NT2/D1 (cell line): ENCODE measurements around the gene CLEC16A.

ENCODE experiments used
- DNase-seq: peaks from one replicate; pipeline ENCODE4 v3.0.0-alpha.2; 2011; ENCODE audit warnings: low read depth, low spot score
- H3K27me3 ChIP-seq: 2 replicates; pipeline ENCODE4 v1.6.0; 2011; ENCODE audit warnings: mild to moderate bottlenecking; ENCODE audit not compliant: insufficient read length, insufficient read depth
- H3K36me3 ChIP-seq: 2 replicates; pipeline ENCODE4 v1.6.1; 2011; ENCODE audit warnings: mild to moderate bottlenecking, low read length, mixed read lengths; ENCODE audit not compliant: insufficient read depth, insufficient read length
- H3K4me1 ChIP-seq: 2 replicates; pipeline ENCODE4 v1.5.1; 2011; ENCODE audit not compliant: insufficient read depth, insufficient read length
- H3K4me3 ChIP-seq: 2 replicates; pipeline ENCODE4 v1.5.1; 2011; ENCODE audit warnings: low read depth; ENCODE audit not compliant: insufficient read length
- H3K9ac ChIP-seq: 2 replicates; pipeline ENCODE4 v1.6.0; 2011; ENCODE audit warnings: low read depth; ENCODE audit not compliant: insufficient read length
- H3K9me3 ChIP-seq: 2 replicates; pipeline ENCODE4 v1.5.1; 2011; ENCODE audit warnings: mild to moderate bottlenecking, low read length; ENCODE audit not compliant: insufficient read depth
- SUZ12 ChIP-seq: IDR thresholded peaks from 2 replicates; pipeline ENCODE4 v1.6.1; 2011; ENCODE audit not compliant: insufficient read length, insufficient read depth; ENCODE audit errors: extremely low read depth
- YY1 ChIP-seq: IDR thresholded peaks from 2 replicates; pipeline ENCODE4 v1.6.1; 2011; ENCODE audit not compliant: insufficient read length, insufficient read depth
- ZNF274 ChIP-seq: IDR thresholded peaks from 2 replicates; pipeline ENCODE4 v1.6.1; 2011; ENCODE audit warnings: mild to moderate bottlenecking, low read depth, low read length

CLEC16A gene

GRCh38 chr16:11196286-11196828 lies 252.0 kb downstream of the CLEC16A start:
- Histone ChIP-seq H3K9ac (no peak overlapping the region), H3K27me3 (no peaks in the 10 kb centered on the region), H3K4me3 (no peak overlapping the region), H3K4me1 (peaks cover 17% of the 10 kb centered on the region), H3K36me3 (no peaks in the 10 kb centered on the region), H3K9me3 (peaks cover 9% of the 10 kb centered on the region; the same call in 1 of the 2 replicates)
- no peak for DNase-seq
- TF ChIP-seq SUZ12 (no peak), ZNF274 (no peak), YY1 (no peak)

DNA sequence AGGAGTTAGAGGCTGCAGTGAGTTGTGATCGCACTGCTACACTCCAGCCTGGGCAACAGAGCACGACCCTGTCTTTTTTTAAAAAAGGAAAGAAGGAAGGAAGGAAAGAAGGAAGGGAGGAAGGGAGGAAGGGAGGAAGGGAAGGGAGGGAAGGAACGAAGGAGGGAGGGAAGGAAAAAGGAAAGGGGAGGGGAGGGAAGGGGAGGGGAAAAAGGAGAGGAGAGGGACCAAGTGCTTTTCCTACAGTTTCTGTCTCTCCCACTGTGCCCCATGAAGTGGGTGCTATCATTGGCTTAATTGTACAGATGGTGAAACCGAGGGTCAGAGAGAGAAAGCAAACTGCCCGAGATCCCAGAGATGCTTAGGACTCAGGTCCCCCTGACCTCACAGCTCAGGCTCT lies 254.0 kb downstream of the CLEC16A start:
- Histone ChIP-seq H3K4me3 (no peak overlapping the region), H3K4me1 (peaks cover 22% of the 10 kb centered on the region), H3K9ac (no peak overlapping the region), H3K9me3 (no peaks in the 10 kb centered on the region), H3K27me3 (no peaks in the 10 kb centered on the region), H3K36me3 (no peaks in the 10 kb centered on the region)
- TF ChIP-seq SUZ12, result no peak
- no peak for TF ChIP-seq YY1
- no peak for TF ChIP-seq ZNF274
- no peak for DNase-seq

- no peak overlapping the region for H3K4me3 ChIP-seq
- no peaks in the 10 kb centered on the region for H3K36me3 ChIP-seq
- no peak for TF ChIP-seq SUZ12
- no peak for TF ChIP-seq ZNF274
- TF ChIP-seq YY1, result no peak
- no peak overlapping the region for H3K9ac ChIP-seq
- DNase-seq, result no peak
- no peaks in the 10 kb centered on the region for H3K9me3 ChIP-seq
- H3K27me3 ChIP-seq, result no peaks in the 10 kb centered on the region
- peaks cover 22% of the 10 kb centered on the region for H3K4me1 ChIP-seq
Observed at GRCh38 chr16:11198828-11199227, 254.5 kb downstream of the CLEC16A start.

DNA sequence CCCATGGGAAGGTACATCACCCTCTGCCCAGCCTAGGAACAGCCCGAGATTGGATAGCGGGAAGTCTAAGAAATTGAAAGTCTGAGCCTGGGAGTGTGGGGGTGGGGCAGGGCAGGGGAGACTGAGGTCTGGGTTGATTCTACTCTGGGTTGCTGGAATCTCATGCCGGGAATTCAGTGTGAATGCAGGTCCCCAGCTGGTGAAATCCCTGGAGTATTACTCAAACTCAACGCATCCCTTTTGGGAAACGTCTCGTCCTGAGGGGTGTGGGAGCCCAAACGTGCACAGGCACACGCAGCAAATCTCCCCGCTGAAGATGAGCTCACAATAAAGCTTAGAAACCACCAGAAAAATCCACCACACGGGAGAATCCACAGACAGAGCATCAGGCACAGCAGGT lies 256.2 kb downstream of the CLEC16A start:
- no peak for DNase-seq
- no peaks in the 10 kb centered on the region for H3K27me3 ChIP-seq
- no peaks in the 10 kb centered on the region for H3K36me3 ChIP-seq
- no peaks in the 10 kb centered on the region for H3K9me3 ChIP-seq
- H3K4me3 ChIP-seq, result no peak overlapping the region
- H3K9ac ChIP-seq, result no peak overlapping the region
- TF ChIP-seq YY1, result no peak
- TF ChIP-seq ZNF274, result no peak
- TF ChIP-seq SUZ12, result no peak
- H3K4me1 ChIP-seq, result peaks cover 22% of the 10 kb centered on the region

GRCh38 chr16:11201498-11202259 lies 257.3 kb downstream of the CLEC16A start:
- H3K9me3 ChIP-seq, result no peaks in the 10 kb centered on the region
- TF ChIP-seq ZNF274, result no peak
- TF ChIP-seq YY1, result no peak
- no peak for TF ChIP-seq SUZ12
- H3K36me3 ChIP-seq, result no peaks in the 10 kb centered on the region
- peaks cover 22% of the 10 kb centered on the region for H3K4me1 ChIP-seq
- peak overlapping the region; percentile 36 for H3K9ac ChIP-seq
- H3K4me3 ChIP-seq, result no peak overlapping the region
- no peaks in the 10 kb centered on the region for H3K27me3 ChIP-seq
- DNase-seq, result peak; percentile 46

GRCh38 chr16:11202260-11203091 lies 258.1 kb downstream of the CLEC16A start:
- H3K9me3 ChIP-seq, result peaks cover 3% of the 10 kb centered on the region
- peak overlapping the region; percentile 36 for H3K9ac ChIP-seq
- TF ChIP-seq SUZ12 (no peak), ZNF274 (no peak), YY1 (no peak)
- H3K27me3 ChIP-seq, result no peaks in the 10 kb centered on the region
- H3K4me3 ChIP-seq, result no peak overlapping the region
- no peak for DNase-seq
- peaks cover 22% of the 10 kb centered on the region for H3K4me1 ChIP-seq
- H3K36me3 ChIP-seq, result no peaks in the 10 kb centered on the region
